Embryonic facial prominence (tissue), 1 donor: ENCODE data around the gene TMEM184C.

Experiments
- DNase-seq: peaks from one replicate; pipeline ENCODE4 v3.0.0-alpha.2; 2016; ENCODE audit errors: extremely low spot score

Gene TMEM184C

GRCh38 chr4:147655639-147656038, 38.4 kb downstream of the TMEM184C start:
- no peak for DNase-seq

DNA sequence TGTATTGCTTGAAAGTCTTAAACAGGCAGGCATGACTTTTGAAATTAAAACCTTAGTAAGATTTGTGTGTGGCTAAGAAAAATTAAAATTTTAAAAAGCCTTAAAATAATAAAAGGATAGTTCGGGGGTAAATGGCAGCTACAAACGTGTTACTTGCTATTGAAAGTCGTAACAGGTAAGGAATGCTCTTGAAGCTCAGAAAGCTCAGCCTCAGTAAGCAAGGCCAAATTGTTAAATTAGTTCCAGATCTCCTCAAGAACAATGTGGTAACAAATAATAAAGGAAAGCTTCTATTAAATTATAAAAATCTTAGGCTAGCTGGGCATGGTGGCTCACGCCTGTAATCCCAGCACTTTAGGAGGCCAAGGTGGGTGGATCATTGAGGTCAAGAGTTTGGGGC, 41.3 kb downstream of the TMEM184C start:
- DNase-seq, result no peak

DNA sequence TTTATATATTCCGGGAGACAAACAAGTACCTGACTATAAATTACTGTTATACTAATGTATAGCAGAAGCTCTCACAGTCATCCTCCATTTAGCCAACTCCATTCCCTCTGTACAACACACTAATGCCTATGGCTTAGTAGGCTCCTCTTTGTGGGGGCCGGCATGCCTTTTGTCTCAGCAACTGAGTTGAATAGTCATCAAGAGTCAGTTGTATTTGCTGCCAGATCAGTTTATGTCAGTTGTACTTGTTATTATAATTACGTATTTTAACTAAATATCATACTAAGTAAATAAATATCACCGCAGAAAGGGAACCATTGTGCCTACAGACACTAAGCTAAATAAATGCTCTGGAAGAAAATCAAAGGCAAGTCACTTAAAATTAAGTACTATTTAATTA, 56.9 kb downstream of the TMEM184C start:
- no peak for DNase-seq

GRCh38 chr4:147674496-147674895, 57.3 kb downstream of the TMEM184C start:
- no peak for DNase-seq

DNA sequence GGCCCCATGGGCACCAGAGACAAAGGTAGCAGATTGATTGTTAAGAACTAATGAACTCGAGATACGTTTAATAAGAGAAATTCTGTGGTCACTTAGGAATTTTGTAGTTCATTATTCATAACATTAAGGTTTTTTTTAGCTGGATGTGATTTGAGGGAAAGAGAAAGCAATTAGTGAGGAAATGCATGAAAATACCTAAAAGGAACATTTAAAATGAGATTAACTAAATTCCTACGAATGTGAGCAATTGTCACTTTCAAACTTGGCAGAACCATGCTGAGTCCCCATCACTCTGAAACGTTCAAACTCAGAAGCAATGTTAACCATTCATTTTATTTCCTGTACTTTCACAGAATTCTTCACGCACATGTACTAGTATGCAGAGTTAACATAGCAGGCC, 60.9 kb downstream of the TMEM184C start:
- DNase-seq, result no peak

DNA sequence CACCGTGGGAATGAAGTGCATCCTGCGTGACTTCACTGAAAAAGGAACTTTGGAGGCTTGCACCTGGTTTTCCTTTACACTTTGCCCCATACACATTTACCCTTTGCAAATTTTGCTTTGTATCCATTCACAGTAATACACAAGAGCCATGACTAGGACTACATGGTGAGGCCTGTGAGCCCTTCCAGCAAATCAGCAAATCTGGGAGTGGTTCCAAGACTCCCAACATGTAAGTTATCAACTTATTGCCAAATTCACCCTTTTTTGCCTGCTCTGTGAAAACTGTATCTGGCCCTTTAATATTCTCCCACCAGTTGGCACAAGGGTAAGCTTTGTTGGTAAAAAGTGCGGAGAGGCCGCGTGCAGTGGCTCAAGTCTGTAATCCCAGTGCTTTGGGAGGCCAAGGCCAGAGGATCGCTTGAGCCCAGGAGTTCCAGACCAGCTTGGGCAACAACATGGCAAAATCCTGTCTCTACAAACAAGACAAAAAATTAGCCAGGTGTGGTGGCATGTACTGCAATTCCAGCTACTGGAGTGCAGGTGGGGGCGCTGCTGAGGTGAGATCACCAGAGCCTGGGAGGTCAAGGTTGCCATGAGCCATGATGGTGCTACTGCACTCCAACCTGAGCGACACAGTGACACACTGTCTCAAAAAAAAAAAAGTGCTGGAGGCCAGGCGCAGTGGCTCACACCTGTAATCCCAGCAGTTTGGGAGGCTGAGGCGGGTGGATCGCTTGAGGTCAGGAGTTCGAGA, 61.8 kb downstream of the TMEM184C start:
- no peak for DNase-seq

DNA sequence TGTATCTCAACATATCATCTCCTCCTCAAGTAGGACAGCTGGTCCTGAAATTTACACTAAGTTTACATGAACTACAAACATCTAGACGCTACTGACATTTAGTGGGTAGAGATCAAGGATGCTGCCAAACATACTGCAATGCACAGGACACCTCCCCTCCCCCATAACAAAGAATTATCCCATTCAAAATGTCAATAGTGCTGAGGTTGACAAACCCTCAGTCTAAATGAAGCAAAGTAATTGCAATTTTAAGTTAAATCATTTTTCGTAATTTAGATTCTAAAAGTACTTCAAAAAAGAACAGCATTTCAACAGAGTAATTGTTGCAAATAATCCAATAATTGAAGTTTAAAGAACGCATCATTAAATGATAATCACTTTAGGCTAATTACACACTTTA, 65.6 kb downstream of the TMEM184C start:
- DNase-seq, result no peak

DNA sequence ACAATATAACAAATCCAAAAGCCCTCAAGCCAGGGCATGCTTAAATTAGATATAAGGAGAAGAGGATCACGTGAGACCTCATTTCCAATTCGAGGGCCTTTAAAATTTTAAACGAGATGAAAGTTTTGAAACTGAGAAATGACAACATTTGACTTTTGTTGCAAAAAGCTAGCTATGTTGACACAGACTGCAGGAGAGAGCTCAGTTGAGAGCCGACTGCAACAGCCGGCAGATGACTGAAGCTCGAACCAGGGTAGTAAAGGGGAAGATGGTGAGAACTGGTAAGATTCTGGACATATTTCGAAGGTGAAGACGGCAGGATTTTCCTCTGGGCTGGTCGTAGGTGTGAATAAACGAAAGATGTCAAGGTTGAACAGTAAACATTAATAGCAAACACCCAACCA, 66.0 kb downstream of the TMEM184C start:
- no peak for DNase-seq

DNA sequence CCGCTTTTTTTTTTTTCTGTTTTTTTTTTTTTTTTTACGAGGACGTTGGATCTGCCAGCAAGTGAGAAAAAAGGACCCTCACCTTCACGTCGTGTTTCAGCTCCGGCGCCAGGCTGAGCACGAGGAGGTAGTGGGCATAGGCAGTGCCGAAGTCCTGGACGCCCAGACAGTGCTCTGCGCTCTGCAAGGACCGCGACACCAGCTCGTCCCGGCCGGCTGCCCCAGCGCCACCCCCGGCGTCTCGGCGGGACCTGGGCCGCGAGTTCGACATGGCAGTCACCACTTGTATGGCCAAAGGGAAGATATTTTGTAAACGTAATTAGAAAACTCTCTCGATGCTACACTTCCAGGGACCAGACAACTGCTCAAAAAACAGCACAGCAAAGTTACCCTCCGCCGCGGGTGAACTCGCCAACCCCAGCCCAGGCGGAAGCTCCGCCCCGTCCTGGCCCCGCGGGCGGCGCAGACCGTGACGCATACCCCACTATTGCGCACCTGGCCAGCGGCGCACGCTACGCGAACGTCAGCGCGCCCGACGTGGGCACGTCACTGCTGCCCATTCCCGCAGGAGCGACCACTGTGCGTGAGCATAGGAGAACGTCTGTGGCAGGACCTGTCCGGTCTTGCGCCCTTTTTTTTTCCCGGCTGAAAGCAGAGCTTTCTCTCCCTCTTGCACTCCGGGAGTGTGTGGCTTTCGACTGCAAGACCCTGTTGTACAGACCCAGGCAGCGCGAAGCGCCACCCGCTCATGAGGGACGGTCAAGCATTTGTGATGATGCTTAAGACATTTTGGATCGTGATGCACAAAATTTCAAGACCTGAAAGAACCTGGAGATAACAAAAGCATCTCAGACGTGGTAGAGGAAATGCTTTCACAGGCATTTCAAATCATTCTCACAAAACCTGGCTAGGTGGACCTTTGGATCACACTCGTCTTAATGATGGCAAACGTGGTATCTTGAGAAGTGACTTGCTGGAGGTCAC, 66.8 kb downstream of the TMEM184C start, which contains the start of gene PRMT9:
TSS of gene PRMT9 (minus strand) at position 447 of the 984 bp plus-strand sequence. CDS start at position 271, 176 bp downstream.
- peak; percentile 69 for DNase-seq

DNA sequence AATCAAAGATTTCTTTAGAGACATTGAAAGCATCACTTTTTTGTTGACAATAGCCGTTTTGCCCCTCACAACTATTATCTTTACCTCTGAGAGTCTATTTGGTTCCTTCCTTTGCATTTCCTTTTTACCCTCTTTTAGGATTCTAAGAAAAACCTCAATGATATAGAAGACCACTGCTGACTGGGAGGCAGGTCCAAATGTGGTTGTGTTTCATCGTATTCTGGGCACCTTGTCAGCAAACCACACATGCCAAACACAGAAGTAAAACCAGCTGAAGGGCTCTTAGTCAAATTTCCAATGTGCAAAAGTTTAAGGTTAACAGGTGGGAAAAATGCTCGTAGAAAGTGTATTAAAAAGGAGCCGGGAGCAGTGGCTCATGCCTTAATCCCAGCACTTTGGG, 71.9 kb downstream of the TMEM184C start:
- DNase-seq, result no peak

DNA sequence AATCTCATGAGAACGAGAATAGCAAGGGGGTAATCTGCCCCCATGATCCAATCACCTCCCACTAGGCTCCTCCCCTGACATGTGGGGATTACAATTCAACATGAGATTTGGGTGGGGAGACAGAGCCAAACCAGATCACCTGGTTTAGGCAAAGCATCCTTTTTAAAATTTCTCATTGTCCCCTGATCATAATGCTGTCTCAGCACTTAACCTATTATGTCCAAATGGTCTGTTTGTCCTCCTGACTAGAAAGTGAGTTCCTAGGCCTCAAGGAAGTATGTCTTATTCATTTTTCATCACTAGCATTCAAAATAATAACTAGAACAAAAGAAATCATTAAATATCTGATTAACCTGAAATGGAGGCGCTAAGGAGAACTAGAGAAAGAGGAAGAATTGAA, 74.6 kb downstream of the TMEM184C start:
- no peak for DNase-seq

DNA sequence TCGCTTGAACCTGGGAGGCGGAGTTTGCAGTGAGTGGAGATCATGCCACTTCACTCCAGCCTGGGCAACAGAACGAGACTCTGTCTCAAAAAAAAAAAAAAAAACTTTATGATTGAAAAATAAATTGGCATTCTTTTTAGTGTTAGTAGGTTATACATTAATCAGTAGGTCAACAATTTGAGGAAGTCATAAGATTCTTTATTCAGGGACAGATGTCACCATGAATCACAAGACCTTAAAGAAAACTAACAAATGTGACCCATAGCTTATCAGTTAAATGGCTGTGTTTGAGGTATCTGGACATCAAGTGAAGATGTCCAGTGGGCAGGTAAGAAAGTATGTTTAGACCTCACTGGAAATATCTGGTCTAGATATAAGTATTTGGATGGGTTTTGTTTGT, 76.0 kb downstream of the TMEM184C start:
- DNase-seq, result no peak

GRCh38 chr4:147696866-147697265, 79.7 kb downstream of the TMEM184C start:
- DNase-seq, result no peak

GRCh38 chr4:147704846-147705245, 87.6 kb downstream of the TMEM184C start:
- no peak for DNase-seq

- no peak for DNase-seq
Observed at GRCh38 chr4:147707892-147708672, 90.9 kb downstream of the TMEM184C start.

GRCh38 chr4:147709999-147710398, 92.8 kb downstream of the TMEM184C start:
- DNase-seq, result no peak

- no peak for DNase-seq
Observed at GRCh38 chr4:147714575-147715401, 97.6 kb downstream of the TMEM184C start.

GRCh38 chr4:147717878-147718277, 100.7 kb downstream of the TMEM184C start:
- DNase-seq, result no peak
